ENCODE data around the gene ZNF771. TPM values are rescaled to one million over a fixed set of nuclear protein-coding genes. Genes with fewer than 3 reads are reported as not detected.

The ZNF771 gene
- total and polyA plus RNA-seq, 4 donors, result 8.1 to 20.5 (median 16.4) TPM

GRCh38 chr16:30429418-30429677 is 21.9 kb downstream of the ZNF771 start:
- 4% methylated on average over 11 of the region's 11 CpGs for WGBS (ENCODE audit: insufficient coverage)
- no peaks in the 10 kb centered on the region for H3K27me3 ChIP-seq (ENCODE audit: control insufficient read depth, insufficient read depth, low read length)
- peak overlapping the region; percentile 49 for H3K27ac ChIP-seq (ENCODE audit: low read depth, low read length)

GRCh38 chr16:30429678-30430427 is 22.4 kb downstream of the ZNF771 start, which contains the start of gene DCTPP1:
DCTPP1 (minus strand) TSS chr16:30430030; CDS start chr16:30429980, 50 bp downstream.
- Histone ChIP-seq H3K9me3 (ENCODE audit: control insufficient read depth, insufficient read depth, low read length) (no peaks in the 10 kb centered on the region), H3K4me3 (ENCODE audit: low read depth, low read length) (peak within 1 kb of the TSS; percentile 59), H3K27ac (ENCODE audit: low read depth, low read length) (peak within 1 kb of the TSS; percentile 49), H3K4me1 (ENCODE audit: control insufficient read depth, insufficient read depth, low read length) (peaks cover 21% of the 10 kb centered on the region), H3K36me3 (ENCODE audit: control insufficient read depth, insufficient read depth, low read length) (peaks cover 20% of the 10 kb centered on the region), H3K27me3 (ENCODE audit: control insufficient read depth, insufficient read depth, low read length) (no peaks in the 10 kb centered on the region)
- DNase-seq (ENCODE audit: low read depth in 4 of 6, low spot score in 6 of 6), result peak; percentile 93 to 100 (median 96)
- WGBS (ENCODE audit: insufficient coverage), result under 1% methylated on average over 39 of the region's 49 CpGs

More at GRCh38 chr16:30429418-30429677, 21.9 kb downstream of the ZNF771 start:
- Histone ChIP-seq H3K36me3 (ENCODE audit: control insufficient read depth, insufficient read depth, low read length) (peaks cover 25% of the 10 kb centered on the region), H3K9me3 (ENCODE audit: control insufficient read depth, insufficient read depth, low read length) (no peaks in the 10 kb centered on the region), H3K4me1 (ENCODE audit: control insufficient read depth, insufficient read depth, low read length) (peaks cover 21% of the 10 kb centered on the region), H3K4me3 (ENCODE audit: low read depth, low read length) (peak overlapping the region; percentile 59)
- DNase-seq (ENCODE audit: low read depth in 4 of 6, low spot score in 6 of 6), result no peak

GRCh38 chr16:30430428-30430970 is 23.1 kb downstream of the ZNF771 start:
- no peak for DNase-seq (ENCODE audit: low read depth in 4 of 6, low spot score in 6 of 6)
- H3K4me3 ChIP-seq (ENCODE audit: low read depth, low read length), result peak overlapping the region; percentile 59
- peaks cover 14% of the 10 kb centered on the region for H3K36me3 ChIP-seq (ENCODE audit: control insufficient read depth, insufficient read depth, low read length)
- no peaks in the 10 kb centered on the region for H3K27me3 ChIP-seq (ENCODE audit: control insufficient read depth, insufficient read depth, low read length)
- peaks cover 21% of the 10 kb centered on the region for H3K4me1 ChIP-seq (ENCODE audit: control insufficient read depth, insufficient read depth, low read length)
- 35% methylated on average over 8 of the region's 19 CpGs for WGBS (ENCODE audit: insufficient coverage)
- H3K9me3 ChIP-seq (ENCODE audit: control insufficient read depth, insufficient read depth, low read length), result no peaks in the 10 kb centered on the region
- H3K27ac ChIP-seq (ENCODE audit: low read depth, low read length), result peak overlapping the region; percentile 49

GRCh38 chr16:30434852-30435251 is 27.4 kb downstream of the ZNF771 start:
- 64% methylated on average over 4 of the region's 4 CpGs for WGBS (ENCODE audit: insufficient coverage)

GRCh38 chr16:30437511-30438046 is 30.2 kb downstream of the ZNF771 start:
- WGBS (ENCODE audit: insufficient coverage), result 78% methylated on average over 3 of the region's 3 CpGs
- DNase-seq (ENCODE audit: low read depth in 4 of 6, low spot score in 6 of 6), result no peak
- no peaks in the 10 kb centered on the region for H3K27me3 ChIP-seq (ENCODE audit: control insufficient read depth, insufficient read depth, low read length)
- H3K4me3 ChIP-seq (ENCODE audit: low read depth, low read length), result no peak overlapping the region
- peaks cover 3% of the 10 kb centered on the region for H3K36me3 ChIP-seq (ENCODE audit: control insufficient read depth, insufficient read depth, low read length)
- no peaks in the 10 kb centered on the region for H3K4me1 ChIP-seq (ENCODE audit: control insufficient read depth, insufficient read depth, low read length)
- no peaks in the 10 kb centered on the region for H3K9me3 ChIP-seq (ENCODE audit: control insufficient read depth, insufficient read depth, low read length)
- H3K27ac ChIP-seq (ENCODE audit: low read depth, low read length), result no peak overlapping the region

More at GRCh38 chr16:30434852-30435251, 27.4 kb downstream of the ZNF771 start:
- Histone ChIP-seq H3K9me3 (ENCODE audit: control insufficient read depth, insufficient read depth, low read length) (no peaks in the 10 kb centered on the region), H3K27ac (ENCODE audit: low read depth, low read length) (no peak overlapping the region), H3K4me3 (ENCODE audit: low read depth, low read length) (no peak overlapping the region), H3K4me1 (ENCODE audit: control insufficient read depth, insufficient read depth, low read length) (peaks cover 7% of the 10 kb centered on the region), H3K27me3 (ENCODE audit: control insufficient read depth, insufficient read depth, low read length) (no peaks in the 10 kb centered on the region), H3K36me3 (ENCODE audit: control insufficient read depth, insufficient read depth, low read length) (no peaks in the 10 kb centered on the region)
- no peak for DNase-seq (ENCODE audit: low read depth in 4 of 6, low spot score in 6 of 6)

GRCh38 chr16:30438835-30439234 is 31.4 kb downstream of the ZNF771 start:
- Histone ChIP-seq H3K36me3 (ENCODE audit: control insufficient read depth, insufficient read depth, low read length) (peaks cover 8% of the 10 kb centered on the region), H3K9me3 (ENCODE audit: control insufficient read depth, insufficient read depth, low read length) (peaks cover 2% of the 10 kb centered on the region), H3K27me3 (ENCODE audit: control insufficient read depth, insufficient read depth, low read length) (no peaks in the 10 kb centered on the region), H3K4me3 (ENCODE audit: low read depth, low read length) (no peak overlapping the region), H3K4me1 (ENCODE audit: control insufficient read depth, insufficient read depth, low read length) (no peaks in the 10 kb centered on the region), H3K27ac (ENCODE audit: low read depth, low read length) (no peak overlapping the region)
- no peak for DNase-seq (ENCODE audit: low read depth in 4 of 6, low spot score in 6 of 6)
- 93% methylated on average over 4 of the region's 5 CpGs for WGBS (ENCODE audit: insufficient coverage)

- Histone ChIP-seq H3K4me1 (ENCODE audit: control insufficient read depth, insufficient read depth, low read length) (peaks cover 9% of the 10 kb centered on the region), H3K27ac (ENCODE audit: low read depth, low read length) (no peak overlapping the region), H3K4me3 (ENCODE audit: low read depth, low read length) (no peak overlapping the region), H3K36me3 (ENCODE audit: control insufficient read depth, insufficient read depth, low read length) (peaks cover 12% of the 10 kb centered on the region), H3K27me3 (ENCODE audit: control insufficient read depth, insufficient read depth, low read length) (no peaks in the 10 kb centered on the region), H3K9me3 (ENCODE audit: control insufficient read depth, insufficient read depth, low read length) (peaks cover 2% of the 10 kb centered on the region)
- WGBS (ENCODE audit: insufficient coverage), result 83% methylated on average over 1 of the region's 6 CpGs
- DNase-seq (ENCODE audit: low read depth in 4 of 6, low spot score in 6 of 6), result no peak
Observed at GRCh38 chr16:30439720-30440348, 32.4 kb downstream of the ZNF771 start.

- Histone ChIP-seq H3K27me3 (ENCODE audit: control insufficient read depth, insufficient read depth, low read length) (no peaks in the 10 kb centered on the region), H3K27ac (ENCODE audit: low read depth, low read length) (no peak overlapping the region), H3K4me3 (ENCODE audit: low read depth, low read length) (no peak overlapping the region), H3K4me1 (ENCODE audit: control insufficient read depth, insufficient read depth, low read length) (peaks cover 20% of the 10 kb centered on the region), H3K9me3 (ENCODE audit: control insufficient read depth, insufficient read depth, low read length) (peaks cover 2% of the 10 kb centered on the region), H3K36me3 (ENCODE audit: control insufficient read depth, insufficient read depth, low read length) (peaks cover 12% of the 10 kb centered on the region)
- DNase-seq (ENCODE audit: low read depth in 4 of 6, low spot score in 6 of 6), result no peak
- WGBS (ENCODE audit: insufficient coverage), result 60% methylated on average over 1 of the region's 2 CpGs
Observed at GRCh38 chr16:30443631-30444030, 36.2 kb downstream of the ZNF771 start.

- WGBS (ENCODE audit: insufficient coverage), result 92% methylated on average over 29 of the region's 29 CpGs
- no peaks in the 10 kb centered on the region for H3K27me3 ChIP-seq (ENCODE audit: control insufficient read depth, insufficient read depth, low read length)
- H3K9me3 ChIP-seq (ENCODE audit: control insufficient read depth, insufficient read depth, low read length), result peaks cover 2% of the 10 kb centered on the region
- H3K4me3 ChIP-seq (ENCODE audit: low read depth, low read length), result peak overlapping the region; percentile 77
- peaks cover 12% of the 10 kb centered on the region for H3K36me3 ChIP-seq (ENCODE audit: control insufficient read depth, insufficient read depth, low read length)
- peaks cover 20% of the 10 kb centered on the region for H3K4me1 ChIP-seq (ENCODE audit: control insufficient read depth, insufficient read depth, low read length)
- H3K27ac ChIP-seq (ENCODE audit: low read depth, low read length), result peak overlapping the region; percentile 91
- no peak for DNase-seq (ENCODE audit: low read depth in 4 of 6, low spot score in 6 of 6)
Observed at GRCh38 chr16:30444231-30445148, 37.1 kb downstream of the ZNF771 start.

Measured in spinal cord (tissue), 10 donors.